HL-60 (cell line): ENCODE measurements around the gene ERCC4.

Experiments used
- CTCF ChIP-seq: IDR thresholded peaks from one replicate; pipeline ENCODE4 v1.5.1; 2011; ENCODE audit warnings: low read length, control low read depth, inconsistent platforms; ENCODE audit not compliant: insufficient read depth
- POLR2AphosphoS5 ChIP-seq: IDR thresholded peaks from 2 replicates; pipeline ENCODE4 v1.6.1; 2012; ENCODE audit warnings: low read depth

- TF ChIP-seq CTCF (no peak), POLR2AphosphoS5 (no peak)
Observed at GRCh38 chr16:13996778-13997288, 76.9 kb downstream of the ERCC4 start.
